Urothelium cell line (cell line): Measurements from ENCODE around the gene CHSY3.

Experiments
- DNase-seq: peaks from one replicate; pipeline ENCODE4 v3.0.0; 2011; ENCODE audit warnings: low spot score, mixed read lengths
- FAIRE-seq: peaks from 2 replicates; lab custom pipeline; 2011; peaks lifted over from hg19 to GRCh38; lab: Jason Lieb, UNC

Gene CHSY3

GRCh38 chr5:129904102-129904666 is at the start of gene CHSY3:
Gene CHSY3, plus strand, starts transcription at chr5:129904465.
- FAIRE-seq (peak; percentile 95), DNase-seq (peak; percentile 91)

GRCh38 chr5:129856325-129856724 is 47.9 kb upstream of the CHSY3 start:
- DNase-seq (no peak), FAIRE-seq (no peak)

GRCh38 chr5:129857116-129857515 is 47.1 kb upstream of the CHSY3 start:
- DNase-seq (no peak), FAIRE-seq (no peak)

- DNase-seq = no peak
- FAIRE-seq = no peak
Measured at GRCh38 chr5:129858131-129858675, 46.1 kb upstream of the CHSY3 start.

- FAIRE-seq (no peak), DNase-seq (no peak)
Measured at GRCh38 chr5:129884322-129884721, 19.9 kb upstream of the CHSY3 start.

GRCh38 chr5:129899454-129899853 is 4.8 kb upstream of the CHSY3 start:
- DNase-seq (no peak), FAIRE-seq (no peak)

- no peak for DNase-seq
- no peak for FAIRE-seq
Measured at GRCh38 chr5:129902816-129903215, 1.4 kb upstream of the CHSY3 start.

- DNase-seq (no peak), FAIRE-seq (peak; percentile 9)
Measured at GRCh38 chr5:129903466-129904101, 681 bp upstream of the CHSY3 start.

- FAIRE-seq (no peak), DNase-seq (peak; percentile 30)
Measured at GRCh38 chr5:129904667-129905472, 605 bp downstream of the CHSY3 start.

GRCh38 chr5:129905473-129906176 is 1.4 kb downstream of the CHSY3 start:
- FAIRE-seq (peak; percentile 62), DNase-seq (peak; percentile 15)

- DNase-seq (peak; percentile 24), FAIRE-seq (no peak)
Measured at GRCh38 chr5:129906177-129906887, 2.1 kb downstream of the CHSY3 start.

GRCh38 chr5:129909225-129909624 is 5.0 kb downstream of the CHSY3 start:
- FAIRE-seq = no peak
- no peak for DNase-seq

- DNase-seq (no peak), FAIRE-seq (no peak)
Measured at GRCh38 chr5:129912601-129913255, 8.5 kb downstream of the CHSY3 start.

- DNase-seq (no peak), FAIRE-seq (no peak)
Measured at GRCh38 chr5:129915415-129915814, 11.2 kb downstream of the CHSY3 start.

GRCh38 chr5:129917224-129917623 is 13.0 kb downstream of the CHSY3 start:
- no peak for FAIRE-seq
- no peak for DNase-seq

GRCh38 chr5:129921204-129921603 is 16.9 kb downstream of the CHSY3 start:
- DNase-seq (no peak), FAIRE-seq (no peak)

GRCh38 chr5:129930221-129930620 is 26.0 kb downstream of the CHSY3 start:
- DNase-seq (no peak), FAIRE-seq (no peak)

- DNase-seq (no peak), FAIRE-seq (no peak)
Measured at GRCh38 chr5:129935626-129936025, 31.4 kb downstream of the CHSY3 start.

- DNase-seq (no peak), FAIRE-seq (no peak)
Measured at GRCh38 chr5:129938077-129938476, 33.8 kb downstream of the CHSY3 start.

- DNase-seq (no peak), FAIRE-seq (no peak)
Measured at GRCh38 chr5:129943936-129944335, 39.7 kb downstream of the CHSY3 start.
